HepG2 (cell line): Measurements from ENCODE around the gene SPAG9. TPM values are rescaled to one million over a fixed set of nuclear protein-coding genes. Genes with fewer than 3 reads are reported as not detected.

Experiments
- AKNA ChIP-seq: sonication (generic); formaldehyde crosslinking; IDR thresholded peaks from 2 replicates; pipeline ENCODE4 v1.4.0; 2020; ENCODE audit warnings: missing genetic modification reagents, borderline replicate concordance
- ELF3 ChIP-seq: IDR thresholded peaks from 2 replicates; pipeline ENCODE4 v1.6.1; 2016; ENCODE audit warnings: missing genetic modification reagents, missing compliant biosample characterization
- GMEB1 ChIP-seq: sonication (generic); formaldehyde crosslinking; IDR thresholded peaks from 2 replicates; pipeline ENCODE4 v1.5.1; 2020; ENCODE audit warnings: missing genetic modification reagents, mild to moderate bottlenecking, borderline replicate concordance
- HINFP ChIP-seq: sonication (generic); formaldehyde crosslinking; IDR thresholded peaks from 2 replicates; pipeline ENCODE4 v1.4.0; 2020; ENCODE audit warnings: low read depth, mild to moderate bottlenecking, missing genetic modification reagents
- HOXD1 ChIP-seq: sonication (generic); formaldehyde crosslinking; IDR thresholded peaks from 2 replicates; pipeline ENCODE4 v1.5.0; 2020; ENCODE audit warnings: missing genetic modification reagents
- MZF1 ChIP-seq: sonication (generic); formaldehyde crosslinking; IDR thresholded peaks from 2 replicates; pipeline ENCODE4 v1.8.1; 2023; ENCODE audit warnings: mild to moderate bottlenecking, missing genetic modification reagents, borderline replicate concordance
- POLR2AphosphoS5 ChIP-seq: IDR thresholded peaks from 2 replicates; pipeline ENCODE4 v1.6.1; 2012; ENCODE audit warnings: low read depth, low read length
- POLR2G ChIP-seq: fragments of 200-400 bp; formaldehyde crosslinking; IDR thresholded peaks from 2 replicates; pipeline ENCODE4 v1.6.1; 2018; ENCODE audit warnings: mild to moderate bottlenecking, low read depth, low read length, moderate library complexity
- SNAPC5 ChIP-seq: sonication (generic); formaldehyde crosslinking; IDR thresholded peaks from 2 replicates; pipeline ENCODE4 v1.8.1; 2023; ENCODE audit warnings: mild to moderate bottlenecking, missing genetic modification reagents, borderline replicate concordance
- THAP7 ChIP-seq: sonication (generic); formaldehyde crosslinking; IDR thresholded peaks from 2 replicates; pipeline ENCODE4 v1.8.1; 2023; ENCODE audit warnings: mild to moderate bottlenecking, missing genetic modification reagents
- ZBTB37 ChIP-seq: sonication (generic); formaldehyde crosslinking; IDR thresholded peaks from 2 replicates; pipeline ENCODE4 v1.4.0; 2020; ENCODE audit warnings: mild to moderate bottlenecking, missing genetic modification reagents
- ZNF501 ChIP-seq: sonication (generic); formaldehyde crosslinking; IDR thresholded peaks from 2 replicates; pipeline ENCODE4 v1.5.1; 2020; ENCODE audit warnings: mild to moderate bottlenecking, moderate library complexity, missing genetic modification reagents
- ZNF512 ChIP-seq: sonication (generic); formaldehyde crosslinking; IDR thresholded peaks from 2 replicates; pipeline ENCODE4 v1.4.0; 2020; ENCODE audit warnings: mild to moderate bottlenecking, missing genetic modification reagents
- ZNF703 ChIP-seq: sonication (generic); formaldehyde crosslinking; IDR thresholded peaks from 2 replicates; pipeline ENCODE4 v1.5.1; 2020; ENCODE audit warnings: missing genetic modification reagents, mild to moderate bottlenecking, moderate library complexity, borderline replicate concordance
- polyA plus RNA-seq, 8 experiments: library from polyadenylated mRNA; depleted of rRNA in 3 of 8; stranded (reverse) in 7 of 8; unstranded in 1 of 8; fragments of >200 nt; fragmentation: Illumina TruSeq in 4 of 8; extraction: Trizol in 4 of 8; gene quantifications; 2 replicates each; pipeline versions ENCODE4 v1.2.1 to v1.2.3, GENCODE V29; 2011 to 2016; ENCODE audit warnings: low read depth in 4 of 8, missing spikeins in 1 of 8, mixed read lengths in 1 of 8; ENCODE audit not compliant: insufficient read depth in 1 of 8
- total RNA-seq, 5 experiments: library from RNA; depleted of rRNA; stranded (reverse); fragments of >200 nt; fragmentation: Illumina TruSeq; extraction: Trizol; gene quantifications; 2 replicates each; pipeline ENCODE4 v1.2.3, GENCODE V29; 2016; ENCODE audit warnings: low read depth in 1 of 5

The SPAG9 gene
- total and polyA plus RNA-seq, 2 of the 13 experiments (the other 11 are each of a cell fraction or from before 2014, with no cell fraction given): 43.2 to 78.6 TPM

GRCh38 chr17:50944054-50944901, 176.4 kb downstream of the SPAG9 start (continued):
- TF ChIP-seq ZNF512: peak; percentile 23; the same call in 1 of the 2 replicates
- TF ChIP-seq AKNA (CRISPR knock-in tag): no peak
- TF ChIP-seq ELF3 (CRISPR knock-in tag): peak; percentile 99
- TF ChIP-seq THAP7 (CRISPR knock-in tag): peak; percentile 92
- TF ChIP-seq MZF1 (CRISPR knock-in tag): no peak
- TF ChIP-seq POLR2G: peak; percentile 100
- peak; percentile 83; the same call in 1 of the 2 replicates for TF ChIP-seq GMEB1 (CRISPR knock-in tag)
- peak; percentile 93 for TF ChIP-seq HOXD1
- peak; percentile 44; the same call in 1 of the 2 replicates for TF ChIP-seq ZNF501 (CRISPR knock-in tag)
- TF ChIP-seq SNAPC5 (CRISPR knock-in tag): no peak; the same call in 1 of the 2 replicates
- no peak for TF ChIP-seq HINFP (CRISPR knock-in tag)
- TF ChIP-seq ZNF703 (CRISPR knock-in tag): 0 out of 2 replicates have a peak, but pooled peaks have one; percentile 60
- peak; percentile 73; the same call in 1 of the 2 replicates for TF ChIP-seq ZBTB37 (CRISPR knock-in tag)
- TF ChIP-seq POLR2AphosphoS5: peak; percentile 98
